Measurements from ENCODE around the gene KCND1. TPM values are rescaled to one million over a fixed set of nuclear protein-coding genes. Genes with fewer than 3 reads are reported as not detected.

KCND1 gene
- total and polyA plus RNA-seq, 10 of the 15 experiments (the other 5 are each of a cell fraction or from before 2014, with no cell fraction given): 0.02 to 1.0 (median 0.39) TPM

DNA sequence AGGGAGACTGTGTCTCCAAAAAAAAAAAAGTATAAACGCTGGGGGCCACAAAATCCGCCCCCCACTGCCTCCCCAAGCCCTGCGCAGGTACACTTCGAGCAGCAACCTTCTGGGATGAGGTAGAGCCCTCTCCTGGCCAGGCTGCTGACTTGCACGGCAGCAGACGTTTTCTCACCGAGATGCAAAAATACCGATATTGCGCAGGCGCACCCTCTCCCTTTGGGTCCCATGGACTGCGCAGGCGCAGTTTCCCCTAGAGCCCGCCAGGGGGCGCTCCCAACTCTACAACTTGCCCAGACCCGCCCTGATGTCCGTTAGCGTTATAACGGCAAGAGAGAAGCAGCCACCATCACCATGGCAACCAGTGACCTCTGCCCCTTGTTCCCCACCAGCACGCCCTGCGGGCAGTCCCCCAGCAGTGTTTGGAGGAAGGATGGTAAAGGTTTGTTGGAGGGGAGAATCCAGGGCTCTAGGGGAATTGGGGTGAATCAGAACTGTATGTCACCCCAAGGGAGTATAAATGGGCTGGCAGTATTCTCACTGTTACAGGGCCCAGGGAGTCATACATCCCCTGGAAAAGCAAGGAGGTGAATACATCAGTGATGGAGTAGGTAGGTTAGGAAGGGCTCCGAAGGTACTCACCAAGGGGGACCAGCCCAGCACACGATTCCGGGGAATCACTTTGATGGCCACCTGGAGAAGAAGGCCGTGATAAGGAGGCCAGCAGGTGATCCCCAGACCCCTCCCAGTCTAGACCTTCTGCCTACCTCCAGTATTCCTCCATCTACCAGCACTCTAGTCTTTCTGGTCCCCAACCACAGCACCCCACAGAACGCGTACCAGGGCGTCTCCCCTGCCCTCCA is 54.3 kb downstream of the KCND1 start (continued):
- TF ChIP-seq, protein P1, sequence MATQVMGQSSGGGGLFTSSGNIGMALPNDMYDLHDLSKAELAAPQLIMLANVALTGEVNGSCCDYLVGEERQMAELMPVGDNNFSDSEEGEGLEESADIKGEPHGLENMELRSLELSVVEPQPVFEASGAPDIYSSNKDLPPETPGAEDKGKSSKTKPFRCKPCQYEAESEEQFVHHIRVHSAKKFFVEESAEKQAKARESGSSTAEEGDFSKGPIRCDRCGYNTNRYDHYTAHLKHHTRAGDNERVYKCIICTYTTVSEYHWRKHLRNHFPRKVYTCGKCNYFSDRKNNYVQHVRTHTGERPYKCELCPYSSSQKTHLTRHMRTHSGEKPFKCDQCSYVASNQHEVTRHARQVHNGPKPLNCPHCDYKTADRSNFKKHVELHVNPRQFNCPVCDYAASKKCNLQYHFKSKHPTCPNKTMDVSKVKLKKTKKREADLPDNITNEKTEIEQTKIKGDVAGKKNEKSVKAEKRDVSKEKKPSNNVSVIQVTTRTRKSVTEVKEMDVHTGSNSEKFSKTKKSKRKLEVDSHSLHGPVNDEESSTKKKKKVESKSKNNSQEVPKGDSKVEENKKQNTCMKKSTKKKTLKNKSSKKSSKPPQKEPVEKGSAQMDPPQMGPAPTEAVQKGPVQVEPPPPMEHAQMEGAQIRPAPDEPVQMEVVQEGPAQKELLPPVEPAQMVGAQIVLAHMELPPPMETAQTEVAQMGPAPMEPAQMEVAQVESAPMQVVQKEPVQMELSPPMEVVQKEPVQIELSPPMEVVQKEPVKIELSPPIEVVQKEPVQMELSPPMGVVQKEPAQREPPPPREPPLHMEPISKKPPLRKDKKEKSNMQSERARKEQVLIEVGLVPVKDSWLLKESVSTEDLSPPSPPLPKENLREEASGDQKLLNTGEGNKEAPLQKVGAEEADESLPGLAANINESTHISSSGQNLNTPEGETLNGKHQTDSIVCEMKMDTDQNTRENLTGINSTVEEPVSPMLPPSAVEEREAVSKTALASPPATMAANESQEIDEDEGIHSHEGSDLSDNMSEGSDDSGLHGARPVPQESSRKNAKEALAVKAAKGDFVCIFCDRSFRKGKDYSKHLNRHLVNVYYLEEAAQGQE (IDR thresholded peaks at IDR 0.05; ENCODE audit: low read depth, low read length): no peak
- TF ChIP-seq, protein P2, sequence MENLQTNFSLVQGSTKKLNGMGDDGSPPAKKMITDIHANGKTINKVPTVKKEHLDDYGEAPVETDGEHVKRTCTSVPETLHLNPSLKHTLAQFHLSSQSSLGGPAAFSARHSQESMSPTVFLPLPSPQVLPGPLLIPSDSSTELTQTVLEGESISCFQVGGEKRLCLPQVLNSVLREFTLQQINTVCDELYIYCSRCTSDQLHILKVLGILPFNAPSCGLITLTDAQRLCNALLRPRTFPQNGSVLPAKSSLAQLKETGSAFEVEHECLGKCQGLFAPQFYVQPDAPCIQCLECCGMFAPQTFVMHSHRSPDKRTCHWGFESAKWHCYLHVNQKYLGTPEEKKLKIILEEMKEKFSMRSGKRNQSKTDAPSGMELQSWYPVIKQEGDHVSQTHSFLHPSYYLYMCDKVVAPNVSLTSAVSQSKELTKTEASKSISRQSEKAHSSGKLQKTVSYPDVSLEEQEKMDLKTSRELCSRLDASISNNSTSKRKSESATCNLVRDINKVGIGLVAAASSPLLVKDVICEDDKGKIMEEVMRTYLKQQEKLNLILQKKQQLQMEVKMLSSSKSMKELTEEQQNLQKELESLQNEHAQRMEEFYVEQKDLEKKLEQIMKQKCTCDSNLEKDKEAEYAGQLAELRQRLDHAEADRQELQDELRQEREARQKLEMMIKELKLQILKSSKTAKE (IDR thresholded peaks at IDR 0.05; ENCODE audit: low read depth, poor library complexity, severe bottlenecking): peak; percentile 21
- TF ChIP-seq SIN3A (IDR thresholded peaks at IDR 0.05; ENCODE audit: low read depth, low read length) (peak; percentile 77; the same call in 1 of the 2 replicates), NR2C1 (IDR thresholded peaks at IDR 0.05) (peak; percentile 92), SMARCA5 (IDR thresholded peaks at IDR 0.05) (no peak), IRF4 (IDR thresholded peaks at IDR 0.05; ENCODE audit: low read depth, low read length) (no peak), BHLHE40 (IDR thresholded peaks at IDR 0.05; ENCODE audit: borderline replicate concordance in 1 of 2, low read depth in 2 of 2, low read length in 1 of 2) (peak; percentile 47 to 69), POLR2A (IDR thresholded peaks at IDR 0.05; ENCODE audit: low read depth, low read length) (peak; percentile 67), FOXK2 (IDR thresholded peaks at IDR 0.05) (no peak), SMAD1 (IDR thresholded peaks at IDR 0.05; ENCODE audit: low read depth, partially characterized antibody) (peak; percentile 78), GATAD2B (conservative IDR thresholded peaks at IDR 0.05; ENCODE audit: low read depth) (no peak), FOS (IDR thresholded peaks at IDR 0.05; ENCODE audit: borderline replicate concordance, extremely low read depth, insufficient read length) (no peak), RBBP5 (conservative IDR thresholded peaks at IDR 0.05) (no peak), TCF3 (IDR thresholded peaks at IDR 0.05; ENCODE audit: borderline replicate concordance, insufficient read depth, low read depth, low read length) (0 out of 2 replicates have a peak, but pooled peaks have one; percentile 0), MTA2 (IDR thresholded peaks at IDR 0.05; ENCODE audit: low read depth) (no peak), CHD1 (IDR thresholded peaks at IDR 0.05; ENCODE audit: low read depth, low read length) (no peak)
- TF ChIP-seq, protein P3, sequence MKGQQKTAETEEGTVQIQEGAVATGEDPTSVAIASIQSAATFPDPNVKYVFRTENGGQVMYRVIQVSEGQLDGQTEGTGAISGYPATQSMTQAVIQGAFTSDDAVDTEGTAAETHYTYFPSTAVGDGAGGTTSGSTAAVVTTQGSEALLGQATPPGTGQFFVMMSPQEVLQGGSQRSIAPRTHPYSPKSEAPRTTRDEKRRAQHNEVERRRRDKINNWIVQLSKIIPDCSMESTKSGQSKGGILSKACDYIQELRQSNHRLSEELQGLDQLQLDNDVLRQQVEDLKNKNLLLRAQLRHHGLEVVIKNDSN (IDR thresholded peaks at IDR 0.05; ENCODE audit: borderline replicate concordance, extremely low read length, insufficient read depth, low read depth, low read length): no peak
- TF ChIP-seq, protein P4, sequence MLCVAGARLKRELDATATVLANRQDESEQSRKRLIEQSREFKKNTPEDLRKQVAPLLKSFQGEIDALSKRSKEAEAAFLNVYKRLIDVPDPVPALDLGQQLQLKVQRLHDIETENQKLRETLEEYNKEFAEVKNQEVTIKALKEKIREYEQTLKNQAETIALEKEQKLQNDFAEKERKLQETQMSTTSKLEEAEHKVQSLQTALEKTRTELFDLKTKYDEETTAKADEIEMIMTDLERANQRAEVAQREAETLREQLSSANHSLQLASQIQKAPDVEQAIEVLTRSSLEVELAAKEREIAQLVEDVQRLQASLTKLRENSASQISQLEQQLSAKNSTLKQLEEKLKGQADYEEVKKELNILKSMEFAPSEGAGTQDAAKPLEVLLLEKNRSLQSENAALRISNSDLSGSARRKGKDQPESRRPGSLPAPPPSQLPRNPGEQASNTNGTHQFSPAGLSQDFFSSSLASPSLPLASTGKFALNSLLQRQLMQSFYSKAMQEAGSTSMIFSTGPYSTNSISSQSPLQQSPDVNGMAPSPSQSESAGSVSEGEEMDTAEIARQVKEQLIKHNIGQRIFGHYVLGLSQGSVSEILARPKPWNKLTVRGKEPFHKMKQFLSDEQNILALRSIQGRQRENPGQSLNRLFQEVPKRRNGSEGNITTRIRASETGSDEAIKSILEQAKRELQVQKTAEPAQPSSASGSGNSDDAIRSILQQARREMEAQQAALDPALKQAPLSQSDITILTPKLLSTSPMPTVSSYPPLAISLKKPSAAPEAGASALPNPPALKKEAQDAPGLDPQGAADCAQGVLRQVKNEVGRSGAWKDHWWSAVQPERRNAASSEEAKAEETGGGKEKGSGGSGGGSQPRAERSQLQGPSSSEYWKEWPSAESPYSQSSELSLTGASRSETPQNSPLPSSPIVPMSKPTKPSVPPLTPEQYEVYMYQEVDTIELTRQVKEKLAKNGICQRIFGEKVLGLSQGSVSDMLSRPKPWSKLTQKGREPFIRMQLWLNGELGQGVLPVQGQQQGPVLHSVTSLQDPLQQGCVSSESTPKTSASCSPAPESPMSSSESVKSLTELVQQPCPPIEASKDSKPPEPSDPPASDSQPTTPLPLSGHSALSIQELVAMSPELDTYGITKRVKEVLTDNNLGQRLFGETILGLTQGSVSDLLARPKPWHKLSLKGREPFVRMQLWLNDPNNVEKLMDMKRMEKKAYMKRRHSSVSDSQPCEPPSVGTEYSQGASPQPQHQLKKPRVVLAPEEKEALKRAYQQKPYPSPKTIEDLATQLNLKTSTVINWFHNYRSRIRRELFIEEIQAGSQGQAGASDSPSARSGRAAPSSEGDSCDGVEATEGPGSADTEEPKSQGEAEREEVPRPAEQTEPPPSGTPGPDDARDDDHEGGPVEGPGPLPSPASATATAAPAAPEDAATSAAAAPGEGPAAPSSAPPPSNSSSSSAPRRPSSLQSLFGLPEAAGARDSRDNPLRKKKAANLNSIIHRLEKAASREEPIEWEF (IDR thresholded peaks at IDR 0.05; ENCODE audit: insufficient replicate concordance, low read depth, low read length): peak; percentile 26

All from GM12878 (cell line).